Heart right ventricle (tissue), 16 donors: ENCODE data around the gene PSMC1. TPM values are rescaled to one million over a fixed set of nuclear protein-coding genes. Genes with fewer than 3 reads are reported as not detected.

Experiments used
- ATAC-seq, 8 donors: fragments of 200-7000 bp; cut with Tn5 transposase; one replicate each; pipeline ENCODE4 v1.9.1; 2020; ENCODE audit warnings: mild to moderate bottlenecking in 8 of 8, moderate library complexity in 8 of 8, moderate number of reproducible peaks in 1 of 8
- DNase-seq, 2 donors: peaks; one replicate each; pipeline ENCODE4 v3.0.0-alpha.2; 2020
- H3K27ac ChIP-seq, 10 donors: fragments of 200-600 bp; sonication (generic) in 2 of 10; one replicate each; pipeline versions ENCODE4 v1.5.0 to v1.8.0; 2020 to 2022; ENCODE audit warnings: mild to moderate bottlenecking in 3 of 10
- H3K27me3 ChIP-seq, 7 donors: fragments of 200-600 bp; one replicate each; pipeline ENCODE4 v1.8.0; 2021 to 2022; ENCODE audit warnings: mild to moderate bottlenecking in 2 of 7
- H3K36me3 ChIP-seq, 9 donors: fragments of 200-600 bp; sonication (generic) in 1 of 9; one replicate each; pipeline versions ENCODE4 v1.5.0 to v1.8.0; 2020 to 2022; ENCODE audit warnings: mild to moderate bottlenecking in 2 of 9
- H3K4me1 ChIP-seq, 9 donors: fragments of 200-600 bp; sonication (generic) in 1 of 9; one replicate each; pipeline versions ENCODE4 v1.5.0 to v1.8.0; 2020 to 2022; ENCODE audit warnings: mild to moderate bottlenecking in 4 of 9
- H3K4me3 ChIP-seq, 10 donors: fragments of 200-600 bp; sonication (generic) in 2 of 10; one replicate each; pipeline versions ENCODE4 v1.5.0 to v1.8.0; 2020 to 2022; ENCODE audit warnings: mild to moderate bottlenecking in 7 of 10, moderate library complexity in 2 of 10
- H3K9me3 ChIP-seq, 11 donors: fragments of 200-600 bp in 10 of 11; sonication (generic) in 2 of 11; one replicate each; pipeline versions ENCODE4 v1.5.0 to v1.8.0; 2013 to 2022; ENCODE audit warnings: mild to moderate bottlenecking in 2 of 11, control low read depth in 1 of 11, moderate library complexity in 1 of 11
- CTCF ChIP-seq, 9 donors: fragments of 200-600 bp; sonication (generic) in 2 of 9; IDR thresholded peaks; one replicate each; pipeline versions ENCODE4 v1.5.0 to v1.8.0; 2021 to 2022; ENCODE audit warnings: antibody characterized with exemption in 9 of 9, mild to moderate bottlenecking in 5 of 9, moderate library complexity in 1 of 9
- WGBS, 2 donors: extraction: QIAGEN DNeasy Blood & Tissue Kit; methylation state at CpG; one replicate each; pipeline ENCODE4 v1.1.7; 2013; ENCODE audit warnings: inconsistent platforms in 1 of 2; 5-methylcytosine and 5-hydroxymethylcytosine counted together
- intact Hi-C, 10 donors: fragments of 100-400 bp; cut with DNase I; formaldehyde crosslinking; loops; one replicate each; pipeline versions ENCODE4 v1.11.1 to v1.14.2; 2022
- polyA plus RNA-seq, 2 donors: library from polyadenylated mRNA; stranded (reverse); fragments of 200-250 nt; gene quantifications; one replicate each; pipeline ENCODE4 v1.2.3, GENCODE V29; 2013
- total RNA-seq, 10 donors: library from RNA; stranded (reverse); fragmentation: NEBNext Ultra II Directional in 3 of 10; extraction: Animal tissue kit (Norgen Biotek cat#: 25700) in 3 of 10; gene quantifications; one replicate each; pipeline versions ENCODE4 v1.2.1 to v1.2.4, GENCODE V29; 2021 to 2023
- donor health status: Arrhythmogenic right ventricular cardiomyopathy.
- donor health status: ischemic (EF 13 %, LVEDD 7.1; RV severe dilation, severe dysfunction).
- donor health status: healthy with polysubstance abuse.
- donor health status: DM: no; HTN: yes; CAD: no.
- donor health status: DM: no; HTN: no; CAD: no.
- donor health status: ischemic (EF 25% LVEDD 6.9; RV normal size, moderate dysfunction).
- donor health status: ischemic (EF 25% LVEDD 5.7; RV mildly dilated, moderate dysfunction).
- donor health status: healthy.
- donor health status: DM: yes; HTN: yes; CAD: no.
- donor health status: Ischemic cardiomyopathy.
- donor health status: ischemic (EF 35%, LVEDD 5.7; RV mildly dilated, moderate dysfunction).
- donor health status: nonischemic (EF 11% LVEDD 7.7; RV severe dilation, severe dysfunction).
- donor health status: DM: yes; HTN: yes; CAD: no.
- donor health status: PGD.
- donor health status: ischemic (EF 29% LVEDD 5.4; RV normal size, mild dysfunction).
- donor health status: nonischemic (EF 23%, LVEDD 6.1; RV moderate dilation, normal function).

PSMC1 gene
- total and polyA plus RNA-seq, 12 donors = 107 to 226 (median 128) TPM

GRCh38 chr14:90281261-90281660 is 24.9 kb downstream of the PSMC1 start:
- no peak for ATAC-seq
- no peak for TF ChIP-seq CTCF (IDR thresholded peaks at IDR 0.05)
- no peak overlapping the region for H3K27ac ChIP-seq

GRCh38 chr14:90281756-90282155 is 25.4 kb downstream of the PSMC1 start:
- peaks cover 0 to 99% (median 42%) of the 10 kb centered on the region in 9 donors for H3K36me3 ChIP-seq
- no peaks in the 10 kb centered on the region for H3K27me3 ChIP-seq
- H3K4me1 ChIP-seq = peaks cover 0 to 7% (median 0%) of the 10 kb centered on the region in 9 donors
- no peak for TF ChIP-seq CTCF (IDR thresholded peaks at IDR 0.05)
- ATAC-seq (no peak), DNase-seq (no peak)
- no peak overlapping the region for H3K27ac ChIP-seq
- H3K4me3 ChIP-seq = no peak overlapping the region
- no peaks in the 10 kb centered on the region for H3K9me3 ChIP-seq
- intact Hi-C loops = no loop called here

More at GRCh38 chr14:90281261-90281660, 24.9 kb downstream of the PSMC1 start:
- WGBS, 2 donors = 85 to 86% methylated on average over 8 of the region's 8 CpGs
- no peaks in the 10 kb centered on the region for H3K9me3 ChIP-seq
- H3K27me3 ChIP-seq = no peaks in the 10 kb centered on the region
- H3K4me1 ChIP-seq = peaks cover 0 to 10% (median 0%) of the 10 kb centered on the region in 9 donors
- intact Hi-C loops = no loop called here
- no peak overlapping the region for H3K4me3 ChIP-seq
- H3K36me3 ChIP-seq = peaks cover 0 to 99% (median 39%) of the 10 kb centered on the region in 9 donors
- no peak for DNase-seq

GRCh38 chr14:90287791-90288190 is 31.4 kb downstream of the PSMC1 start:
- peak in 2 of 8 donors; percentile 14 to 28 for ATAC-seq
- Histone ChIP-seq H3K9me3 (no peaks in the 10 kb centered on the region), H3K36me3 (peaks cover 0 to 97% (median 55%) of the 10 kb centered on the region in 9 donors), H3K4me3 (no peak overlapping the region), H3K4me1 (peaks cover 0 to 28% (median 20%) of the 10 kb centered on the region in 9 donors), H3K27me3 (no peaks in the 10 kb centered on the region), H3K27ac (peak overlapping the region in 2 of 10 donors; percentile 21 to 51)
- DNase-seq = no peak
- 72 to 78% methylated on average over 14 of the region's 14 CpGs for WGBS, 2 donors
- intact Hi-C loops = no loop called here
- no peak for TF ChIP-seq CTCF (IDR thresholded peaks at IDR 0.05)

GRCh38 chr14:90288651-90289355 is 32.5 kb downstream of the PSMC1 start:
- peak overlapping the region in 8 of 10 donors; percentile 6 to 54 (median 21) for H3K27ac ChIP-seq
- no peaks in the 10 kb centered on the region for H3K27me3 ChIP-seq
- peaks cover 0 to 96% (median 60%) of the 10 kb centered on the region in 9 donors for H3K36me3 ChIP-seq
- H3K9me3 ChIP-seq = no peaks in the 10 kb centered on the region
- WGBS, 2 donors = 58 to 62% methylated on average over 12 of the region's 12 CpGs
- ATAC-seq (peak; percentile 76 to 90 (median 85)), DNase-seq (peak; percentile 19 to 58)
- peaks cover 0 to 28% (median 20%) of the 10 kb centered on the region in 9 donors for H3K4me1 ChIP-seq
- H3K4me3 ChIP-seq = no peak overlapping the region
- no peak for TF ChIP-seq CTCF (IDR thresholded peaks at IDR 0.05)
- intact Hi-C loops = no loop called here
